Measurements from ENCODE around the gene TCERG1L.
A peak's percentile ranks its signal among the peaks of the same experiment; 100 is the strongest.

TCERG1L gene

DNA sequence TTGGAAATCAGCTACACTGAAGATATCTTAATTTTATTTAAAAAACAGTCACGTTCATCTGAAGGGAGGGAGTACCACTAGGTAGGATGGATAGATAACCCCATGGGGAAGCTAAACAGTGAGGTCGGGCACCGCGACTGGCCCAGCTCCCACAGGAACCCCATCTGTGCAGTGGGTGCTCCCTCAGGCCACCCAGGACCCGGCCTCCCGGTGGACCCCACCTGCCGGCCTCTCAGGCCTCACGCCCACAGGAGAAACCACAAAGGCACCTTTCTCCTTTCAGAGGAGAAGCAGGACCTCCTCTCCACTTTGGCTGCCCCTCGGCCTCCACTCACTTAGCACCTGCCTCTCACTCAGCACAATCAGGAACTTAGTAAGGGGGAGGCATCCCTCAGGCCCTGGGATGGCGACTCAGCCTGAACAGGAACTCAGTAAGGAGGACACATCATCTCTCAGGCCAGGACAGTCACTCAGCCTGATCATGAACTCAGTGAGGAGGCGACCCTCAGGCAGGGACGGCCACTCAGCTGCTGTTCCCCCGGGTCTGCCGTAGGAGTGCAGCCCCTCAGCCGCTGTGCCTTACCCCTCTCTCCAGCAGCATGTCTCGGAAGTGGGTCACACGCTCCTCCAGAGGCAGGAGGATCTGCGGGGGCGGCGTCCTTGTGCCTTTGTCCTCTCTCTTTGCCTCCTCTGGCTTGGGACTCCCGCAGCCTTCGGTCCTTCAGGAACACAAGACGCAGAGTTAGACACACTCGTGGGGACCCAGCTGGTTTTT is 195.1 kb downstream of the TCERG1L start:
- H3K4me3 ChIP-seq = no peak overlapping the region
- no peaks in the 10 kb centered on the region for H3K27me3 ChIP-seq
- H3K27ac ChIP-seq = peak overlapping the region in 4 of 11 experiments; percentile 10 to 54 (median 28); a peak in 6 of 22 replicates
- peaks cover 0 to 23% (median 0%) of the 10 kb centered on the region in 11 experiments; a peak in 4 of 22 replicates for H3K36me3 ChIP-seq
- H3K4me1 ChIP-seq = peaks cover 0 to 82% (median 78%) of the 10 kb centered on the region in 10 experiments; a peak in 17 of 20 replicates
- H3K9me3 ChIP-seq (replicated peaks in 1 of 11) = peaks cover 0 to 23% (median 8%) of the 10 kb centered on the region in 11 experiments; a peak in 9 of 22 replicates
- H4K20me1 ChIP-seq = no peaks in the 10 kb centered on the region; a peak in 1 of 22 replicates
- peak overlapping the region in 1 of 11 experiments; percentile 24; a peak in 2 of 22 replicates for H3K9ac ChIP-seq
- H3K4me2 ChIP-seq = peak overlapping the region in 9 of 11 experiments; percentile 35 to 78 (median 65); a peak in 18 of 22 replicates
- no peak for TF ChIP-seq Cebpa-rat (IDR thresholded peaks at IDR 0.05)

DNA sequence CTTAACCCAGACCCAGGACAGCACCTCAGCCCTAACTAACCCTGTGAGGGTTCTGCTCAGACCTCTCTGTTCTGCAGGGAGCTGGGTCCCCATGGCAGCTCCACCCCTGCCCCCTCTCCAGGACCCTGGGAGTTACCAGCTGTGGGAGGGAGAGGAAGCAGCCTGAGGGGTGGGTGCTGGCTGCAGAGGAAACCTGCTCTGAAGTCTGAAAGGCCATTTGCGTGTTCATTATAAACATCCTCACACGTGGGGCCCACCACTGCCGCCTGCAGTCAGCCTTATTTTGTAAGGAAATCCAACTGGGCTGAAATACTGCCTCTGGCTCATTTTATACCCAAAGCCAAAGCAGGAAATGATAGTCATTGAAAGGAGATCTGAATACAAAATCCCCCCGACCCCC is 195.7 kb downstream of the TCERG1L start:
- Histone ChIP-seq H3K9me3 (replicated peaks in 1 of 11) (peaks cover 0 to 23% (median 8%) of the 10 kb centered on the region in 11 experiments; a peak in 9 of 22 replicates), H4K20me1 (no peaks in the 10 kb centered on the region; a peak in 1 of 22 replicates), H3K27ac (peak overlapping the region in 2 of 11 experiments; percentile 33 to 54; a peak in 4 of 22 replicates), H3K27me3 (no peaks in the 10 kb centered on the region), H3K4me3 (no peak overlapping the region), H3K4me2 (peak overlapping the region in 9 of 11 experiments; percentile 35 to 78 (median 65); a peak in 16 of 22 replicates), H3K9ac (no peak overlapping the region), H3K36me3 (peaks cover 0 to 26% (median 0%) of the 10 kb centered on the region in 11 experiments; a peak in 6 of 22 replicates), H3K4me1 (peaks cover 0 to 76% (median 71%) of the 10 kb centered on the region in 10 experiments; a peak in 17 of 20 replicates)
- TF ChIP-seq Cebpa-rat (IDR thresholded peaks at IDR 0.05) = no peak

DNA sequence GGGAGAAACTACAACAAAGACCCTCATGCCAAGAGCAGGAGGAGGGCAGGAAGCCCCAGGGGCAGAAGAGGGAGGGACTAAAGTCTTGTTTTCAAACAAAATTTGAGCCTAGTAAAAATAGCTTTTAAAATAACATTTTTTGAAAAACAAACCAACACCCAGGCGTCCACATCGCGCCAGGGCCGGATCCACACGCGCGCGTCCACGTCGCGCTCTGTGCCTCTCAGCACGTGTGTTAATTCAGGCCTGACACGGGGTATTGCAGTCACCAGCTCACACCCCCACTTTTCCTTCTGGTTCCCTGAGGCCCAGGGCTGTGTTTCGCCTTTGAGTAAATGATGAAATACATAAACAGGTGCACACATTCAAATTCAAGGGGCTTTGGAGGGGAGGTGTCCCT is 196.2 kb downstream of the TCERG1L start:
- H3K36me3 ChIP-seq = peaks cover 0 to 31% (median 2%) of the 10 kb centered on the region in 11 experiments; a peak in 9 of 22 replicates
- peak overlapping the region in 1 of 11 experiments; percentile 14; a peak in 1 of 22 replicates for H3K9ac ChIP-seq
- H3K4me1 ChIP-seq = peaks cover 0 to 72% (median 67%) of the 10 kb centered on the region in 10 experiments; a peak in 17 of 20 replicates
- no peaks in the 10 kb centered on the region for H3K27me3 ChIP-seq
- peaks cover 0 to 25% (median 9%) of the 10 kb centered on the region in 11 experiments; a peak in 11 of 22 replicates for H3K9me3 ChIP-seq (replicated peaks in 1 of 11)
- peak overlapping the region in 8 of 11 experiments; percentile 37 to 78 (median 68); a peak in 16 of 22 replicates for H3K4me2 ChIP-seq
- no peak for TF ChIP-seq Cebpa-rat (IDR thresholded peaks at IDR 0.05)
- H3K27ac ChIP-seq = peak overlapping the region in 3 of 11 experiments; percentile 28 to 47 (median 33); a peak in 6 of 22 replicates
- H4K20me1 ChIP-seq = no peaks in the 10 kb centered on the region; a peak in 1 of 22 replicates
- no peak overlapping the region for H3K4me3 ChIP-seq

DNA sequence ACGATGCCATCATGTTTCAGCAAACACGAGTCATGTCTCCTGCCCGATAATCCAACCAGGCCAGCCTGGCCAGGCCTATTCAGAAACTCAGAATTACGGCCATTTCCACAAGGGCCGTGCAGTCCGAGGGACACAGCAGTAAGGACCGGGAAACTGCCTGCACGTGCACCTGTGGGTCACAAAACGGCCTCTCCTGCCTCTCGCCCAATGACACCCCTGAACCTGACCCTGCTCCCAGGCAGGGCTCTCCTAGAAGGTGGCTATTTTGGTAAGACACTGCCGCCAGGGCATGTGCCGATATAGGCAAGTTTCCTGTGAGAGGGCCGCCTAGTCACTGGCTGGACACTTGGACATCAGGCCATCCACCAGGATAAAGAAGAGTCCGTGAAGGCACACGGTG is 196.7 kb downstream of the TCERG1L start:
- Histone ChIP-seq H3K27me3 (no peaks in the 10 kb centered on the region), H3K4me3 (no peak overlapping the region), H3K9me3 (replicated peaks in 1 of 11) (peaks cover 0 to 30% (median 10%) of the 10 kb centered on the region in 11 experiments; a peak in 11 of 22 replicates), H3K27ac (peak overlapping the region in 3 of 11 experiments; percentile 28 to 47 (median 33); a peak in 6 of 22 replicates), H4K20me1 (no peaks in the 10 kb centered on the region; a peak in 1 of 22 replicates), H3K9ac (peak overlapping the region in 1 of 11 experiments; percentile 14; a peak in 1 of 22 replicates), H3K36me3 (peaks cover 0 to 36% (median 7%) of the 10 kb centered on the region in 11 experiments; a peak in 11 of 22 replicates), H3K4me1 (peaks cover 0 to 67% (median 62%) of the 10 kb centered on the region in 10 experiments; a peak in 17 of 20 replicates), H3K4me2 (peak overlapping the region in 8 of 11 experiments; percentile 37 to 78 (median 68); a peak in 15 of 22 replicates)
- TF ChIP-seq Cebpa-rat (IDR thresholded peaks at IDR 0.05) = no peak

DNA sequence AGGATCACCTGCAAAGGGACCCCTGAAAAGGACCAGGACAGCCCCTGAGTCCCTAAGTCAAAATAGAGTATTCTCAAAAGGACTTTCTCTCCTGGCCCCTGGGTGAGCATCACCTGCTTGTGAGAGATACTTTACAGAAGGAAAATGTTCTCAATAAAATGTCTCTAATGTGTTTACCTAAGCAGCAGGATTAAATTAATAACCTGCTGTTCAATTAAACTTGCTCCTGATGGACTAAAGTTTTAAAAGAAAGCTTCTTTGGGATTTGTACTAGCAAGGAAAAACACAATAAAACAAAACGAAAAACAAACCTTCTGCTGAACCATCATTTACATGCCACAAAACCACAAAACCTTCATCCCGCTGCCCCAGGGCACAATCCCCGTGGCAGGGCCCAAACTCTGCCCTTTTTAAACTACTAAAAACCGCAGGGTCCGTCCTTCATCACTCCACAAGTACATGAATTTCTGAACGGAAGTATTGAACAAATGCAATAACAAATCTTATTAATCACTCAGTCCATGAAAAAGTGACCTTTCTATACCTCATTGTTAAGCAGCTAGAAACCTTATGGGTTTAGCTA is 197.7 kb downstream of the TCERG1L start:
- no peak for TF ChIP-seq Cebpa-rat (IDR thresholded peaks at IDR 0.05)
- no peak overlapping the region for H3K4me3 ChIP-seq
- H3K9ac ChIP-seq = no peak overlapping the region
- no peaks in the 10 kb centered on the region; a peak in 1 of 22 replicates for H4K20me1 ChIP-seq
- no peaks in the 10 kb centered on the region for H3K27me3 ChIP-seq
- peaks cover 8 to 41% (median 21%) of the 10 kb centered on the region in 11 experiments; a peak in 21 of 22 replicates for H3K9me3 ChIP-seq (replicated peaks in 1 of 11)
- peak overlapping the region in 1 of 11 experiments; percentile 47; a peak in 1 of 22 replicates for H3K27ac ChIP-seq
- H3K4me1 ChIP-seq = peaks cover 0 to 56% (median 52%) of the 10 kb centered on the region in 10 experiments; a peak in 17 of 20 replicates
- H3K36me3 ChIP-seq = peaks cover 0 to 46% (median 16%) of the 10 kb centered on the region in 11 experiments; a peak in 15 of 22 replicates
- H3K4me2 ChIP-seq = peak overlapping the region in 4 of 11 experiments; percentile 72 to 78 (median 77); a peak in 6 of 22 replicates

DNA sequence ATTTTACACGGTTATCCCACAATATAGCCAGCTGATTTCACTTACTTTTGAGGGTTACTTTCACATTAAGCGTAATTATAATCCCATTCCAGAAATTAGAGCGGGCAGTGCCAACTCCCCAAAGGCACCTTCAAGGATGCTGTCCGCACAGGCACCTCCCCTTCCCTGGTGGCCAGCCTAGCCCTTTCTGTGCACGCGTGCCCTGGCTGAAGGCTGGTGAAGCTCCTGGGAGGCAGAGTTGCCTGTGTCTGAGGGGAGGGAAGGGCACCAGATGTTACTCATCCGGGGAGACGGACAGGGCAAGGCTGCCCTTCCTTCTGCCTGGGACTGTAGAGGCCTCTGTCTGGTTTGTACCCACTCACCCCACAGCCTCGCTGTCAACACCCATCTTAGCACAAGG is 198.4 kb downstream of the TCERG1L start:
- no peak overlapping the region for H3K9ac ChIP-seq
- TF ChIP-seq Cebpa-rat (IDR thresholded peaks at IDR 0.05) = no peak
- peaks cover 0 to 50% (median 45%) of the 10 kb centered on the region in 10 experiments; a peak in 17 of 20 replicates for H3K4me1 ChIP-seq
- H3K4me3 ChIP-seq = no peak overlapping the region
- no peaks in the 10 kb centered on the region; a peak in 1 of 22 replicates for H4K20me1 ChIP-seq
- peaks cover 0 to 52% (median 22%) of the 10 kb centered on the region in 11 experiments; a peak in 15 of 22 replicates for H3K36me3 ChIP-seq
- H3K27ac ChIP-seq = no peak overlapping the region
- peak overlapping the region in 1 of 11 experiments; percentile 76; a peak in 2 of 22 replicates for H3K4me2 ChIP-seq
- no peaks in the 10 kb centered on the region for H3K27me3 ChIP-seq
- H3K9me3 ChIP-seq (replicated peaks in 1 of 11) = peaks cover 14 to 45% (median 27%) of the 10 kb centered on the region in 11 experiments

DNA sequence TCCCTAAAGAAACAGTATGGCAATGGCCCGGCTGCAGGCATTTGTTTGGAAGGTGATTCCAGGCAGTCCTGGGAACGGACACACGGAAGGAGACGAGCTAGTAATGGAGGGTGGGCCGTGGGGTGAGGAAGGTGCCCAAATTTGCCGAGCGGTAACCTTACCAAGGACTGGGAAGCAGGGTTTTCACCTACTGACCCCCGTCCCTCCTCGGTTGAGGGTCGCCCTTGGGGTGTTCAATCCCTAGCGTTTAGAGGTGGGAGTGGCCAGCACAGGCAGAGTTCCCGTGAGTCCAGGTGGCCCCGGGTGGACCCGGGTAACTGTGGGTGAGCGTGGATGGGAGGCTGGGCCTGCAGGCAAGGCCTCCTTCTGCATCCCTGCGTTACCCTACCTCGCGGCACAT is 198.8 kb downstream of the TCERG1L start:
- H3K9me3 ChIP-seq (replicated peaks in 1 of 11) = peaks cover 19 to 45% (median 31%) of the 10 kb centered on the region in 11 experiments
- H3K9ac ChIP-seq = no peak overlapping the region
- H3K4me2 ChIP-seq = no peak overlapping the region
- peaks cover 0 to 45% (median 41%) of the 10 kb centered on the region in 10 experiments; a peak in 17 of 20 replicates for H3K4me1 ChIP-seq
- no peaks in the 10 kb centered on the region; a peak in 1 of 22 replicates for H4K20me1 ChIP-seq
- no peaks in the 10 kb centered on the region for H3K27me3 ChIP-seq
- H3K4me3 ChIP-seq = no peak overlapping the region
- H3K27ac ChIP-seq = no peak overlapping the region
- H3K36me3 ChIP-seq = peaks cover 0 to 52% (median 26%) of the 10 kb centered on the region in 11 experiments; a peak in 15 of 22 replicates
- no peak for TF ChIP-seq Cebpa-rat (IDR thresholded peaks at IDR 0.05)

DNA sequence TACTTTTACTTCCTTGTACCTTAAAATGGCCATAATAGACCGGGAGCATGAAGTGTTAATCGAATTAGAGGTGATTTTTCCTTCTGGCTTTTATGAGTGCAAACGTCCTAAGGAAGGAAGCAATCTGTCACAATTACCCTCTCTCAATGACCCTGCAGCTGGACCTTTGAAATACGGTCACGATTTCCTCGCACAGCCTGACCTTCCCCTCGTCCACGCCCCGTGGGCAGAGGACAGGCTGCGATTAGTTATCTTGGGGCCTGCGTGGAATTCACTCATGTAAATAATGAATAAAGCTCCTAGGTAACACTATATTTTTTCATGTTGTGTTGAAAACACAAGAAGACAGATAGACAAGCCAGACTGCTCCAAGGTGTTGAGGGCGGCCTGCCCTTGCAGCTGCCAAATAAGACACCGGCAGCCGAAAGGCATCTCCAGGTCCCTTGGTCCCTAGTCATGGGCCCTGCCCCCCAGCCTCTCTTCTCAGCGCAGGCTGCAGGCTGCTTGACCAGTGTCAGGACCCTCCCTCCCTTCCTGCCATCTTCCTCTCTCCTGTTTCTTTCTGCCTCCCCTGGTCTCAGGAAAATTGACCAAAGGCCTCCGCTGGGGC is 199.9 kb downstream of the TCERG1L start:
- Histone ChIP-seq H3K36me3 (peaks cover 0 to 51% (median 28%) of the 10 kb centered on the region in 11 experiments; a peak in 14 of 22 replicates), H3K4me1 (peaks cover 0 to 34% (median 30%) of the 10 kb centered on the region in 10 experiments; a peak in 17 of 20 replicates), H3K27ac (no peak overlapping the region), H3K27me3 (no peaks in the 10 kb centered on the region), H3K9ac (no peak overlapping the region), H4K20me1 (no peaks in the 10 kb centered on the region), H3K4me3 (no peak overlapping the region), H3K9me3 (replicated peaks in 1 of 11) (peaks cover 23 to 48% (median 37%) of the 10 kb centered on the region in 11 experiments), H3K4me2 (no peak overlapping the region)
- TF ChIP-seq Cebpa-rat (IDR thresholded peaks at IDR 0.05) = no peak

All from BLaER1 treated with 17β-estradiol and CSF1 and Interleukin-3, amounts not matched to agents 10 nM and 100 nM (cell line).